Panc1 (cell line): ENCODE results near the gene FTL.
A peak's percentile ranks its signal among the peaks of the same experiment; 100 is the strongest.

ENCODE experiments used
- CTCF ChIP-seq: fragments of 450-650 bp; IDR thresholded peaks from 2 replicates; pipeline ENCODE4 v1.5.1; 2017; ENCODE audit warnings: mild to moderate bottlenecking
- POLR2AphosphoS5 ChIP-seq: IDR thresholded peaks from 2 replicates; pipeline ENCODE4 v1.6.1; 2012; ENCODE audit warnings: mild to moderate bottlenecking, low read depth, low read length, moderate library complexity
- REST ChIP-seq, 2 experiments: IDR thresholded peaks; 2 replicates each; pipeline ENCODE4 v1.6.1; 2011 to 2012; ENCODE audit warnings: low read depth in 2 of 2, control low read depth in 1 of 2, low read length in 1 of 2, mild to moderate bottlenecking in 1 of 2, moderate library complexity in 1 of 2; ENCODE audit not compliant: insufficient read depth in 1 of 2
- SIN3A ChIP-seq: IDR thresholded peaks from 2 replicates; pipeline ENCODE4 v1.6.1; 2012; ENCODE audit warnings: low read depth, mild to moderate bottlenecking, low read length, moderate library complexity, borderline replicate concordance; ENCODE audit not compliant: insufficient read depth
- TCF7L2 ChIP-seq: IDR thresholded peaks from 2 replicates; pipeline ENCODE4 v1.6.1; 2011; ENCODE audit warnings: mild to moderate bottlenecking, low read depth, low read length, inconsistent platforms

- TF ChIP-seq CTCF: peak; percentile 94
- 0 out of 2 replicates have a peak, but pooled peaks have one; percentile 66 for TF ChIP-seq SIN3A
- no peak for TF ChIP-seq TCF7L2
- peak; percentile 87 for TF ChIP-seq POLR2AphosphoS5
- TF ChIP-seq REST (IDR thresholded peaks at IDR 0.05; ENCODE audit: insufficient read depth in 1 of 2, low read depth in 2 of 2, low read length in 1 of 2): no peak; a peak in 1 of 4 replicates
Measured at GRCh38 chr19:48993175-48994034, 28.3 kb downstream of the FTL start, which contains the start of the genes GYS1 and RUVBL2.
